ENCODE measurements around the gene UPF2.
A peak's percentile ranks its signal among the peaks of the same experiment; 100 is the strongest.

Gene UPF2

DNA sequence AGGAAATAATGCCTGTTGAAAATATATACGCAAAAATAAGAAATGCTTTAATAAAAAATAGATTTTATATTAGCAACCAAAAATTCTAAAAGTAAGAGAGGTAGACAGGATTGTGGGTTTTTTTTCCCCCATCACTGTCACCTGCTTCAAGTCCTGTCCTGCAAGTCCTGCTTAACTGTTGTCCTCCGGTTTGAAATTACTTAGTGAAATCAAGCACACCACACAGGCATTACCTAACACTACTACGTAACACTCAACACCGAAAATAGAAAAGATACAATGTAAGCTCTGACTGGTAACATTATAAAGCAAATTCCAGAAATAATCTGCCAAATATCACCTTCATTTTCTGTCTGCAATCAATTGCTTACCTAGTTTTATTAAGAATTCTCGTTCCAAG, 90.9 kb downstream of the UPF2 start:
- no peak for DNase-seq

DNA sequence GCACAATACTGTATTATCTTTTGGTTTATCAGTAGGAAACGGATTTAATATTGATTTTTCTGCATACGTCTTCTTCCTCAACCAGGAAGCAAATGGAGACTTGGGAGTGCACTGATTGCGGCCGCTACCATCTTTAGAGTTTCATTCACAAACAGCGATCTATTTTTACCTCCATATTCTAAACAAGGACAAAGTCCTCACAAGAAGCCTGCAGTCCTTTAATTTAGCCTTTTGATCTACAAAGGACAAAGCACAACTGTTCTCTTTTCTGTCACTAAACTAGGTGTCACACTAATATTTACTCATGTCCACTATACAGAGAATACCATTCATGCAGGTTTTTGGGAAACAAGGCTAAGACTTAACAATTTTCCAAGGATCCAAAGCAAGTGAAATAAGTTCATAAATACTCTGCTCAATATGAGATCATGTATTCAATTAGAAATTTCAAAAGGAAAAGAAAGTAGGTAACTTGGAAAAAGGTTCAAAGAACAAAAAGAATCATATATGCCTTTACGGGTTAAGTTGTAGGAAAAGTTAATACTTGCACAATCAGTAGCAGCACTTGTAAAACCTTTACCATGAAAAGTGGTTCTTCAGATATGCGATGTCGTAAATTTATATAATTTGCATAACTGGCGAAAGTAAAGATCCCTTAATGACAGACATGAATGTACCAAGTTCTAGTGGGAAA, 92.1 kb downstream of the UPF2 start:
- no peak for DNase-seq

DNA sequence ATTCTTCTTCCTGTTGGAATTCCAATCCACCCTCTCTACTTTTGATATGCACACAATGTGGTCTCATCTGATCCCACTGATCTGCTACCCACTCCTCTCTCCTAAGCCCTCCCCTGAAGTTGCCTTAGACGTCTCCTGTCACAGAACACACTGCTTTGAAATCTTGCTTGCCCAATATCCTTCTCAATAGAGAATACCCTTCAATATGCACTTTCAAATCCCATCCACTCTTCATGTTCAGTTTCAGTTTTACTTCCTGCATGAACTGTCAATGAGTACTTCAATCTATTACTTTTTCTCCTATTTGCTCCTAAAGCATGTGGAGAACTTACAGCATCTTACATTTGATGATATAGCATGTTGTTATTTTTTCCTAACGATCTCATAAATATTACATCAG, 93.5 kb downstream of the UPF2 start:
- no peak for DNase-seq

DNA sequence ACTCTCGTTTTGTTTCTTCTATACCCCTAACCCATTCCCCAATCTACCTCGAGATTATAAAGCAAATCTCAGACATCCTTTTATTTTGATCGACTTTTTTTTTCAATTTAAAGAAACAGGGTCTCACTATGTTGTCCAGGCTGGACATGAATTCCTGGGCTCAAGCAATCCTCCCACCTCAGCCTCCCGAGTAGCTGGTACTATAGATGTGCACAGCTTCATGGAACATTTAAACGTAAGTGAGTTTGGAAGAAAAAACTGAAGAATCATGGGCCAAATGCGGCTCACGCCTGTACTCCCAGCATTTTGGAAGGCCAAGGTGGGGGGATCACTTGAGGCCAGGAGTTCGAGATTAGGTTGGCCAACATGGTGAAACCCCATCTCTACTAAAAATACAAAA, 96.0 kb downstream of the UPF2 start:
- DNase-seq, result no peak

DNA sequence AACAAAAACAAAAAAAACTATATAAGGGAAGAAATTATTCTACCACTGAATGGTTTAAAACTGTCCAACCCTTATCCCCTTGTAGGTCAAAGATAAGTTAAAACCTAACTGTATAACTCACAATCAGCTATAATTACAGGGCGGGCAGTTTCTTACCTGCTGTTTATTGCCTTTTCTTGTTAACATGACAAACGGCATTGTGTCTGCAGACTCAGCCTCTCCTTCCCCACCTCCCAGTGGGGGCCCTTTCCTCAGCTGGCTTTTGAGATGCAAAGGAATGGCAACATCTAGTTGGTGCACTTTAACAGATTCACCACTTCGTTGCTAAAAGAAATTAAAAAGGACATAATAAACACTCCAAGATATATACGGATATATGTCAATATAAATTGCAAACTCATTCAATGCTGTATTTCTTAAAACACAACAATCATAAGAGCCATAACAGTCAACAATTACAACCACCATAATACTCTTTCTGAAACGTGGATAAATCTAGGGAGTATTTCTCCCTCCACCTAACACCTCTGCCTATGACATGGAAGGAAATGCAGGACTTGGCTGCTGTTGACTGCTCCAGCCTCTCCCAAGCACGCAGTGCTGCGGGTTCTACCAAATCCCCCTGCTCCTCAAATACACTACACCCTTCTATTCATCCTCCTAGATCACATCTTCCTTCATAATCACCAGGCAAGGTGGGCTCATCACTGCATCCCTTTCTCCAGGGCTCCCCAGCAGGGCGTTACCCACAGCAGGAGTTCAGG, 106.0 kb downstream of the UPF2 start:
- DNase-seq, result no peak

- no peak for DNase-seq
Measured at GRCh38 chr10:11934262-11934661, 108.3 kb downstream of the UPF2 start.

- no peak for DNase-seq
Measured at GRCh38 chr10:11933577-11934223, 108.9 kb downstream of the UPF2 start.

DNA sequence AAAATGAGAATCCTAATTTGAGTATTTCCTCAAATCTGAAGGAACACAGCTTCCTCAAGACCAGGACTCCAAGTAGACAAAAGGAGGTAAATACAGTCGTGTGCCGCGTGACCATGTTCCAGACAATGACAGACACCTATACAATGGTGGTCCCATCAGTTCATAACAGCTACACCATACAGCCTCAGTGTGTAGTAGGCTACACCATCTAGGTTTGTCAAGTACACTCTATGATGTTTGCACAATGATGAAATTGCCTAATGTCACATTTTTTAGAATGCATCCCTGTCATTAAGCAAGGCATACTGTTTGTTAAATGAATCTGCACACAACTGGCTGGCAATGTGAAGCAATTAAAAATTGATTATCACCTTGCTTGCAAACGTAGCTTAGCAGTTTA, 111.6 kb downstream of the UPF2 start:
- DNase-seq, result no peak

DNA sequence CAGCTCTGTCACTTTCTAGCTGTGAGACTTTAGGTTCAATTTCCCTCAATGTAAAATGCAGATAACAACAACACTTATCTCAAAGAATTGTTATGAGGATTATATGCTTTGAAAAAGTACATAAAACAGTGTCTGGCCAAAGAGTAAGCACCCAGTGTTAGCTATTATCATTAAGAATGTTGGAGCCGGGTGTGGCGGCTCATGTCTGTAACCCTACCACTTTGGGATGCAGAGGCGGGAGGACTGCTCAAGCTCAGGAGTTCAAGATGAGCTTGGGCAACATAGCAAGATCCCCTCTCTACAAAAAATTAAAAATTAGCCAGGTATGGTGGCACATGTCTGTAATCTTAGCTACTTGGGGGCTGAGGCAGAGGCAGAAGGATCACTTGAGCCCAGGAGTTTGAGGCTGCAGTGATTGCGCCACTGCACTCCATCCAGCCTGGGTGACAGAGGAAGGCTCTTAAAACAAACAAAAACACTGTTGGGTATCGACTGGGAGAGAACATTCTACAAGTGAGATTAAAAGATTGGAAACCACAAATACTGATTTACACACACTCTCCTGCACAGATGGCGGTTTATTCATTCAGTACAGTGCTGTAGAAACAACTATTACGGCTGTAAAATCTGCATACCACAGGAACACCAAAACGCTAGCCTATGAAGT, 112.2 kb downstream of the UPF2 start:
- no peak for DNase-seq

DNA sequence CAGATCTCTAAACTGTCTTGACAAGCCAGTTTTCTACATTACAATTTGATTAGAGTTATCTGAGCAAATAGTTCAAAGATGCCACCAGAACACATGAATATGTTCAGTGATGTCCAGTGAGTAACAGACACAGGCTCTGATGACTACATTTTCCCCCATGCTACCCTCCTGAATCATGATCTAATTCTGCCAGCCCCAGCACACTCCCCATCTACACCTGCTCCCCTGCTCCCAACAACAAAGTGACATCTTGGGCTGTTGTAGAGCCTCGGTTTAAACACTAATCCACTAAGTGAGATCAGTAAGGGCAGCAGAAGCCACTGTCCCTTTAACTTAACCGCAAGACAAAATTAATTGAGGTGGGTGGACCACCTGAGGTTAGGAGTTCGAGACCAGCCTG, 114.9 kb downstream of the UPF2 start:
- DNase-seq, result no peak

DNA sequence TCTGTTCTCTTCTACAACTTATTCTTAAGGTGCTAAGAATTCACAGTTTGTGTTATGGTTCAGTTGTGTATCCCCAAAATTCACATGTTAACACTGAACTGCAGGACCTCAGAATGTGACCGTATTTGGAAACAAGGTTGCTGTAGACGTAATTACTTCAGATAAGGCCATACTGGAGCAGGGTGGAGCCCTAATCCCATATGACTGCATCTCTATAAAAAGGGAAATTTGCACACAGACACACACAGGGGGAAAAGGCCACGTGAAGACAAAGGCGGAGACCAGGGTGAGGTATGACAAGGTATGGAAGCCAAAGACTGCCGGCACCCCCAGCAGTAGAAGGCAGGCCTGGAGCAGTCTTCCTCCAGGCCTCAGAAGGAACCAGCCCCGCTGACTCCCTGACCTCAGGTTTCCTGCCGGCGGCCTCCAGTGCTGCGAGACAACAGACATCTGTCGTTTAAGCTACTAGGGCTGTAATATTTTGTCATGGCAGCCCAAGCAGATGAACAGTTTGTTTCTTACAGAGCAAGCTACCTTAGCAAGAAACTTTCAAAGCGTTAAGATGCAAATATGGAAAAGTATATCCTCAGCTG, 120.7 kb downstream of the UPF2 start:
- DNase-seq, result no peak

GRCh38 chr10:11919271-11919670, 123.3 kb downstream of the UPF2 start:
- DNase-seq, result no peak

GRCh38 chr10:11918384-11918783, 124.2 kb downstream of the UPF2 start:
- no peak for DNase-seq

GRCh38 chr10:11913079-11913641, 129.4 kb downstream of the UPF2 start:
- peak; percentile 65 for DNase-seq

GRCh38 chr10:11910102-11910501, 132.5 kb downstream of the UPF2 start:
- no peak for DNase-seq

GRCh38 chr10:11909618-11910017, 133.0 kb downstream of the UPF2 start:
- no peak for DNase-seq

GRCh38 chr10:11908991-11909390, 133.6 kb downstream of the UPF2 start:
- DNase-seq, result no peak

- no peak for DNase-seq
Measured at GRCh38 chr10:11908536-11908935, 134.1 kb downstream of the UPF2 start.

DNA sequence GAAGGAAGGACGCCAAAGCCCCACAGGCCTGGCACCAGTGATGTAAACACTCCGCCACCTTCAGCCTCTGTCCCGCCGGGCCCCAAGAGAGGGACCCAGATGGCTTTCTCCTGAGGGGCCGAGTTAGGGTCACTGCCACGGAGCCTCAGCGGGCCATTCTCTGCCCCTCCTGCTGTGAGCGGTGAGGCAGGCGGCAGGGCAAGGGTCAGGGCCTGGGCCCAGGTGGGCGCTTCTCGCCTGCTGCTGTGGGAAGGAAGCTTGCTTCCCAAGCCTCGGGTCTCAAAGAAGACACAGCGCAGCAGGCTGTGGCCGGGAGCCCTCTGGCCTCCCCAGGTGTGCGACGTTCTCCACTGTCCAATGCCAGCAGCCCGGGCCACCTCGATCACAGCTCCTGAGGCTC, 134.7 kb downstream of the UPF2 start:
- DNase-seq, result no peak

GRCh38 chr10:11906714-11907113, 135.9 kb downstream of the UPF2 start:
- DNase-seq, result no peak

DNA sequence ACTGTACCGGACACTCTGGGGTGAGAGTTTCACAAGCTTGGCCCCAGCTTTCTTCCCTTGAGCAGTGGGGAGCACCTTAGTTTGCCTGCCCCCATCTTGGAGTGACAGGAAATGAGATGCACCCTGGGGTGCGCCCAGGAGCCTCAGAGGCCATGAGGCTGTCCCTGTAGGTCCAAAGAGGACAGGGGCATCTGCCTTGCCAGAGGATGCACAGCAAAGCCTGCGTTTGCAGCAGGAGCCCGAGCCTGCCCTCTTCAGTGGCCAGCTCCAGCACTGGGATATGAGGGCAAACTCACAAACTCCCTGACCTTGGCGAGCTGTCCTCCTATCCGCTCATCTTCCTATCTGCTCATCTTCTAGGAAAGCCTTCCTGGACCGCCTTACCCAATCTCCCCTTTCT, 140.0 kb downstream of the UPF2 start:
- DNase-seq, result no peak

DNA sequence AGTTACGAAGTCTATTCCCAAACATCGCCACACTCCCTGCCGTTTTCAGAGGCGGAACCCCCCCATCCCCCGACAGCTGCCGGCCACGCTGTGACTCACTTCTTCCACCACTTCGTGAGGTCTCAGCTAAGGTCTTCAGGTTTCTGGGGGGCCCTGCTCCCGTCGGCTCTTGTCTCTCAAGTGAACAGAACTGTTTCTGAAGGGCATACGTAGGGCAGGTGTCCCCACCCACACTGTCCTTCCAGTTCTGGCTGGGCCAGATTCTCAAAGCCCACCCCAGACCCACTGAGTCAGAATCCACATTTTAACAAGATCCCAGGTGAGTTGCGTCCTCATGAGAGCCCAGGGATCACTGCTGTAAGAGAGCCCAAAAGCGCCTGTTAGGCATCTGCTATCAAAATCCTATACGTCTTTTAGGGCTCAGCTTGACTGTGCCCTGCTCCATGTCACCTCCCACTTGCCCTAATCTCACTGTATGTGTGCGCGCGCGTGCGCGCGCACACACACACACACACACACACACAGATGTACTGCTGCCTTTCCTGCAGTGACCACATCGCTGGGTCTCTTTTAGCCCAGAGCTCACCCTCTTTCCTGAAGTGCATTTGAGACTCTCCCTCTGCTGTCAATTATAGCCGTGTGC, 140.7 kb downstream of the UPF2 start:
- peak; percentile 57 for DNase-seq

Measured in OCI-M1 (cell line).